Measurements from ENCODE around the gene KIRREL1.

DNA sequence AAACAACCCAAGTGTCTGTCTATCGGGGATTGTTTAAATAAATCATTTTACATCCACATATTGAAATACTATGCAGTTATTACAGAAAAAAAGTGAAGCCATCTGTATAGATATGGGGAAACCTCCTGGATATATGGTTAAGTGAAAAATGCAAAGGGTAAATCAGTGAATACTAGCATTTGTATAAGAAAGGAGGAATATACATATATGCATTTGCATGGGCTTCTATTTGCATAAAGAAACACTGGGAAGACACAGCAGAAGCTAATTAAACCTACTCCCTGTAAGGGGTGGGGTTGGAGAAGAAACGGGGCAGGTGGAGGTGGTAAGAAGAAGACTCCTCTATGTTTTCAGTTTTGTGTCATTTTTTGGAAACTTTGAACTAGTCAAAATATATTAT is 16.6 kb upstream of the KIRREL1 start:
- TF ChIP-seq POLR2A (IDR thresholded peaks at IDR 0.05) (no peak), POLR2AphosphoS5 (IDR thresholded peaks at IDR 0.05; ENCODE audit: insufficient read depth in 1 of 2, low read depth in 1 of 2) (no peak)
- TF ChIP-seq, protein P1, sequence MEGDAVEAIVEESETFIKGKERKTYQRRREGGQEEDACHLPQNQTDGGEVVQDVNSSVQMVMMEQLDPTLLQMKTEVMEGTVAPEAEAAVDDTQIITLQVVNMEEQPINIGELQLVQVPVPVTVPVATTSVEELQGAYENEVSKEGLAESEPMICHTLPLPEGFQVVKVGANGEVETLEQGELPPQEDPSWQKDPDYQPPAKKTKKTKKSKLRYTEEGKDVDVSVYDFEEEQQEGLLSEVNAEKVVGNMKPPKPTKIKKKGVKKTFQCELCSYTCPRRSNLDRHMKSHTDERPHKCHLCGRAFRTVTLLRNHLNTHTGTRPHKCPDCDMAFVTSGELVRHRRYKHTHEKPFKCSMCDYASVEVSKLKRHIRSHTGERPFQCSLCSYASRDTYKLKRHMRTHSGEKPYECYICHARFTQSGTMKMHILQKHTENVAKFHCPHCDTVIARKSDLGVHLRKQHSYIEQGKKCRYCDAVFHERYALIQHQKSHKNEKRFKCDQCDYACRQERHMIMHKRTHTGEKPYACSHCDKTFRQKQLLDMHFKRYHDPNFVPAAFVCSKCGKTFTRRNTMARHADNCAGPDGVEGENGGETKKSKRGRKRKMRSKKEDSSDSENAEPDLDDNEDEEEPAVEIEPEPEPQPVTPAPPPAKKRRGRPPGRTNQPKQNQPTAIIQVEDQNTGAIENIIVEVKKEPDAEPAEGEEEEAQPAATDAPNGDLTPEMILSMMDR (IDR thresholded peaks at IDR 0.05): no peak
